ENCODE data around the gene EHMT1.

EHMT1 gene

GRCh38 chr9:137676998-137677397, 58.2 kb downstream of the EHMT1 start:
- DNase-seq, result no peak

- DNase-seq, result no peak
These were observed 59.4 kb downstream of the EHMT1 start for GRCh38 chr9:137678202-137678601.

DNA sequence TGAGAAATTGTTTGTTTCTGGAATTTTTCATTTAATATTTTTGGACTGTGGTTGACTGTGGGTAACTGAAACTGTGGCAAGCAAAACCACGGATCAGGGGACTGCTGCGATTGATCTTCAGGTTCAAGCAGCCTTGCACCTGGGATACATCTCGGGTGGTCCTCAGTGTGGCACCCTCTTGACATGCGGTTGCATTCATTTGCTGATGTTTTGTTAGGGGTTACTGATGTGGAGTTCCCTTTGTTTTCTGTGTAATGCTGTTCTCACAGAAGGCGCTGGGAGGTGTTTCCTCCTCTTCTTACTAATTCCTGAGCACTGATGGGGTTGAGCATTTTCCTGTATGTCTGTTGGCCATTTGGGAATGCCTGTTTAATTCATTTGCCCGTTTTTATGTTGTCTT, 60.4 kb downstream of the EHMT1 start:
- no peak for DNase-seq

DNA sequence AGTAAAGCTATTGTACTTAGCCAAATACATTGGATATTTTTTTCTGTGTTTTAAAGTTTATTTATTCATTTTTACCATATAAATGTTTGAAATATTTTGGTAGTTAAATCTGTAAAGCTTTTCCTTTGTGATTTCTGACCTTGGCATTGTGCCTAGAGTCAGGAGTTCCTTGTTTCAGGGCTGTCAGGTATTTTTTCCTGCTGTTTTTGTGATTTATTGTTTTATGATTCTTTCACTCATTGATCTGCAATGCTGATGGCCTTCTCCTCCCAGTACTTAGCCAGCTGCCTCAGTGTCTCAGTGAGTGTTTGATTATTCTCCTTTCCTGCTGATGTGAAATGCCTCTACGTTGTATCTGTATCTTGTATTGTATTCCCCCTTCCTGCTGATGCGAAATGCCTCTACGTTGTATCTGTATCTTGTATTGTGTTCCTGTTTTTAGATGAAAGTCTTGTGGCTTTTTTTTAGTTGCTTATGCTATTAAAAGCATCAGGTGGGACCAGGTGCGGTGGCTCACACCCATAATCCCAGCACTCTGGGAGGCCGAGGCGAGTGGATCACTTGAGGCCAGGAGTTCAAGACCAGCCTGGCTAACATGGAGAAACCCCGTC, 61.0 kb downstream of the EHMT1 start:
- no peak for DNase-seq

- no peak for DNase-seq
These were observed 61.9 kb downstream of the EHMT1 start for GRCh38 chr9:137680444-137681358.

- no peak for DNase-seq
These were observed 63.8 kb downstream of the EHMT1 start for GRCh38 chr9:137682428-137683105.

DNA sequence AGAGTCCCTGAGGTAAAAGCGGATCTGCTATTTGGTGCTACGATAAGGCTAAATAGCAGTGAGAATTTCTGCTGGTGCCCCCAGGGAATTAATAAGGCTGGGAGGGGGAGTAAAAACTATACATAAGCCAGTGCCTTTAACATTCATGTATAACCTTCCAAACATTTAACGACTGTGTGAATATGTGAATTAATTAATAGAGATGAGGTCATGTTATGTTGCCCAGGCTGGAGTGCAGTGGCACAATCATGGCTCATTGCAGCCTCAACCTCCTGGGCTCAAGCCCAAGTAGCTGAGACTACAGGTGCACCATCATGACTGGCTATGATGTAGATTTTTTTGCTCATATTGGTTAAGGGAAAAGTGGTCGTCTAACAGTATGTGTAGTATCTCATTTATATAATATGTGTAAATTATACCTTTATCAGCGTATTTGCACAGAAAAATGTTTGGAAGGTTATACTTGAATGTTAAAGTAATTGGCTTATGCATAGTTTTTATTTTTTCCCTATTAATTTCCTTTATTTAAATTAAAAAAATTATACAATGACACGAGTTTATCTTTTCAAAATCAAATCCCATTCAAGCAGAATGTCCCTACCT, 64.6 kb downstream of the EHMT1 start:
- DNase-seq, result no peak

DNA sequence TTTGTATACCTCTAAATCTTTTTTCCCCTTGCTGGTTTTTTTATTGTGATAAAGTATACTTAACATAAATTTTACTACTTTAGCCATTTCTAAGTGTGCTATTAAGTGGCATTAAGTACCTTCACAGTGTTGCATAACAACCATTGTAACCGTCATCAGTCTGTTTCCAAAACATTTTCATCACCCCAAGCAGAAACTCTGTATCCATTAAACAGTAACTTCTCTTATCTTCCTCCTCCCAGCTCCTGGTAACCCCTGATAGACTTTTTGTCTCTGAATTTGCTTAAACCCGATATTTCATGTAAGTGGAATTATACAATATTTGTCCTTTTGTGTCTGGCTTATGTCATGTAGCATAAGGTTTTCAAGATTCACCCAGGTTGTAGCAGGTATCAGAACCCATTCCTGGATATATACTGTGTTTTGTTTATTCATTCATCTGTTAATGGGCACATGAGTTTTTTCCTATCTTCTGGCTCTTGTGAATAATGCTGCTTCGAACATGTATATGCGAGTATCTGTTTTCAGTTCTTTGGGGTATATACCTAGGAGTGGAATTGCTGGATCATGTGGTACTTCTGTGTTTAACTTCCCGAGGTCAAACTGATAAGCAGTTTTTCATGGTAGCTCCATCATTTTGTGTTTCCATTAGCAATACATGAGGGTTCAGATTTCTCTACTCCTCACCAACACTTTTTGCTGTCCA, 66.4 kb downstream of the EHMT1 start:
- no peak for DNase-seq

DNA sequence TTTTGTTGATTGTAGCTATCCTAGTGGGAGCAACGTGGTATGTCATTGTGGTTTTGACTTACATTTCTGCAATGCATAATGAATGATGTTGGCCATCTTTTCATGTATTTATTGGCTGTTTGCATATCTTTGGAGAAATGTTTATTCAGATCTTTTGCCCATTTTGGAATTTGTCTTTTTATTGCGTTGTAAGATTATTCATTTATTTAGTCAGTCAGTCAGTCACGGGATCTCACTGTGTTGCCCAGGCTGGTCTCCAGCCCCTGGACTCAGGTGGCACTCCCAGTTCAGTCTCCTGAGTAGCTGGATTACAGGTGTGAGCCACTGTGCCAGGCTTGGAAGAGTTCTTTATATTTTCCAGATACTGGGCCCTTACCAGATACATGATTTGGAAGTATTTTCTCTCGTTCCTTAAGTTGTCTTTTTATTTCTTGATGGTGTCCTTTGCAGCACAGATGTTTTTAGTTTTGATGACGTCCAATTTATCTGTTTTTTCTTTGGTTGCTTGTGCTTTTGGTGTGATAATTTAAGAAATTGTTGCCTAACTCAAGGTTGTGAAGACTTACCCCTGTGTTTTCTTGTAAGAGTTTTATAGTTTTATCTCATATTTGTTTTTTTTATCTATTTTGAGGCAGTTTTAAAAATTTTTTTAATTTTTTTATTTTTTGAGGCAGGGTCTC, 67.1 kb downstream of the EHMT1 start:
- DNase-seq, result no peak

GRCh38 chr9:137688261-137688660, 69.5 kb downstream of the EHMT1 start:
- no peak for DNase-seq

DNA sequence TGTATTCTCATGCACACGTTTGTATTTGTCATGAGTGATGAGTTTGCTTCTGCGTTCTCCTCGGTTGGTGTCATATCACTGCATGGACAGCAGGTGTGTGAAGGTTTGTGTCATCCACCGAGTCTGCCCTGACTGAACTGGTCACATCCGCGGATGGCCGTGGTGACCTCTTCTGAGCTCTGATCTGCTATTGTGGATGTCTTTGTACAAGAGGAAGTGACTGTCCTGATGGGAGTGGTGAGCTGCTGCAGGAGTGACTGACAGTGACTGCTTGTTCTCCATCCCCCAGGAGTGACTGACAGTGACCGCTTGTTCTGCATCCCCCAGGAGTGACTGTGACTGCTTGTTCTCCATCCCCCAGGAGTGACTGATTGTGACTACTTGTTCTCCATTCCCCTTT, 69.9 kb downstream of the EHMT1 start:
- DNase-seq, result no peak

GRCh38 chr9:137689745-137690529, 71.1 kb downstream of the EHMT1 start:
- DNase-seq, result no peak

DNA sequence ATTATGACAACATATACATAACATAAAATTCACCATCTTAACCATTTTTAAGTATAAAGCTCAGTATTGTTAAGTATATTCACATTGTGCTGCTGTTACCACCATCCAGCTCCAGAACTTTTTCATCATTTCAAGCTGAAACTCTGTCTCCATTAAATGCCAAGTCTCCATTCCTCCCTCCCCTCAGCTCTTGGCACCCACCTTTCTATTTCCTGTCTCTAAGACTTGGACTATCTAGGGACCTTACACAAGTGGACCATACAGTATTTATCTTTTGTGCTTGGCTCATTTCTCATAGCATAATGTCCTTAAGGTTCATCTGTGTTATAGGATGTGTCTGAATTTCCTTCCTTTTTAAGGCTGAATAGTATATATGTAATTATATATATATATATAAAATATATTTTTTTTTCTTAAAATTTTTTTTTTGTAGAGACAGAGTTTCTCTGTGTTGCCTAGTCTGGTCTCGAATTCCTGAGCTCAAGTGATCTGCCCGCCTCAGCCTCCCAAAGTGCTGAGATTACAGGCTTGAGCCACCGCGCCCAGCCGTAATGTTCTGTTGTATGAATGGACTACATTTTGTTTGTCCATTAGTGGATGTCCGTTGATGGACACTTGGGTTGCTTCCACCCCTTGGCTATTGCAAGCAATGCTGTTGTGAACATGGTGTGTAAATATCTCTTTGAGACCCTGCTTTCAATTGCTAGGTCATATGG, 72.3 kb downstream of the EHMT1 start:
- DNase-seq, result no peak

- no peak for DNase-seq
These were observed 73.0 kb downstream of the EHMT1 start for GRCh38 chr9:137691646-137692351.

GRCh38 chr9:137694236-137694959, 75.6 kb downstream of the EHMT1 start:
- no peak for DNase-seq

- DNase-seq, result no peak
These were observed 76.4 kb downstream of the EHMT1 start for GRCh38 chr9:137694962-137695875.

GRCh38 chr9:137696136-137696925, 77.5 kb downstream of the EHMT1 start:
- no peak for DNase-seq

All from activated CD4-positive, alpha-beta T cell treated with anti-CD3 and anti-CD28 coated beads, Interleukin-2, amount 50 U/mL, for 16 hours (primary cell).